Astrocyte (in vitro differentiated cells and primary cell): ENCODE results near the gene IDE. TPM values are rescaled to one million over a fixed set of nuclear protein-coding genes. Genes with fewer than 3 reads are reported as not detected.

Experiments used
- DNase-seq: peaks from one replicate; pipeline ENCODE4 v3.0.0-alpha.2; 2010; ENCODE audit warnings: low read depth
- FAIRE-seq: peaks from 2 replicates; lab custom pipeline; 2011; peaks lifted over from hg19 to GRCh38; lab: Jason Lieb, UNC
- H2AFZ ChIP-seq: 2 replicates; pipeline ENCODE4 v1.6.0; 2012; ENCODE audit warnings: low read depth, low read length, inconsistent platforms
- H3K27ac ChIP-seq: 2 replicates; pipeline ENCODE4 v1.5.1; 2011; ENCODE audit warnings: low read depth, low read length, inconsistent platforms
- H3K27me3 ChIP-seq: 2 replicates; pipeline ENCODE4 v1.6.0; 2011; ENCODE audit warnings: low read length, inconsistent platforms; ENCODE audit not compliant: insufficient read depth
- H3K36me3 ChIP-seq: 2 replicates; pipeline ENCODE4 v1.5.1; 2011; ENCODE audit warnings: low read length, inconsistent platforms; ENCODE audit not compliant: insufficient read depth
- H3K4me1 ChIP-seq: 2 replicates; pipeline ENCODE4 v1.5.1; 2011; ENCODE audit warnings: low read length, inconsistent platforms; ENCODE audit not compliant: insufficient read depth
- H3K4me2 ChIP-seq: 2 replicates; pipeline ENCODE4 v1.6.0; 2012; ENCODE audit warnings: low read length, inconsistent platforms
- H3K4me3 ChIP-seq: 2 replicates; pipeline ENCODE4 v1.5.1; 2011; ENCODE audit warnings: low read depth, mild to moderate bottlenecking, low read length, inconsistent platforms; ENCODE audit not compliant: insufficient read depth
- H3K79me2 ChIP-seq: 2 replicates; pipeline ENCODE4 v1.6.0; 2012; ENCODE audit warnings: mild to moderate bottlenecking, low read length, inconsistent platforms; ENCODE audit not compliant: insufficient read depth
- H3K9ac ChIP-seq: 2 replicates; pipeline ENCODE4 v1.6.0; 2012; ENCODE audit warnings: mild to moderate bottlenecking, low read length, inconsistent platforms
- H3K9me3 ChIP-seq: 2 replicates; pipeline ENCODE4 v1.5.1; 2012; ENCODE audit warnings: low read depth, mild to moderate bottlenecking, low read length, inconsistent platforms; ENCODE audit not compliant: insufficient read depth
- H4K20me1 ChIP-seq: 2 replicates; pipeline ENCODE4 v1.6.0; 2012; ENCODE audit warnings: low read length, inconsistent platforms; ENCODE audit not compliant: insufficient read depth
- H3K27ac Mint-ChIP-seq: one replicate; pipeline ENCODE4 v1.8.0; 2021; ENCODE audit warnings: mild to moderate bottlenecking, mixed read lengths; ENCODE audit not compliant: unreplicated experiment
- H3K27me3 Mint-ChIP-seq: one replicate; pipeline ENCODE4 v1.8.0; 2021; ENCODE audit warnings: low read depth, mixed read lengths; ENCODE audit not compliant: unreplicated experiment
- H3K36me3 Mint-ChIP-seq: one replicate; pipeline ENCODE4 v1.8.0; 2021; ENCODE audit warnings: low read depth, mixed read lengths; ENCODE audit not compliant: unreplicated experiment
- H3K4me1 Mint-ChIP-seq: one replicate; pipeline ENCODE4 v1.8.0; 2021; ENCODE audit warnings: low read depth, mixed read lengths; ENCODE audit not compliant: unreplicated experiment
- H3K4me3 Mint-ChIP-seq: one replicate; pipeline ENCODE4 v1.8.0; 2021; ENCODE audit warnings: mild to moderate bottlenecking, moderate library complexity, mixed read lengths; ENCODE audit not compliant: unreplicated experiment
- H3K9me3 Mint-ChIP-seq: one replicate; pipeline ENCODE4 v1.8.0; 2021; ENCODE audit warnings: mild to moderate bottlenecking, mixed read lengths; ENCODE audit not compliant: unreplicated experiment
- CTCF ChIP-seq: IDR thresholded peaks from 2 replicates; pipeline ENCODE4 v1.5.1; 2011; ENCODE audit warnings: low read depth, mild to moderate bottlenecking, inconsistent platforms, low read length, moderate library complexity; ENCODE audit not compliant: insufficient read depth
- EZH2 ChIP-seq: IDR thresholded peaks from 2 replicates; pipeline ENCODE4 v1.6.1; 2012; ENCODE audit warnings: mild to moderate bottlenecking, low read length, inconsistent platforms; ENCODE audit not compliant: insufficient read depth
- total RNA-seq: library from RNA; stranded (reverse); gene quantifications from 2 replicates; pipeline ENCODE4 v1.2.1, GENCODE V29; 2021

IDE gene
- total RNA-seq, 1 donor from 2014 or later: 35.9 TPM

GRCh38 chr10:92567952-92568600, 5.8 kb downstream of the IDE start:
- Histone ChIP-seq H3K4me2 (no peak overlapping the region), H3K9ac (no peak overlapping the region), H3K4me1 (peaks cover 28% of the 10 kb centered on the region), H3K36me3 (peaks cover 5% of the 10 kb centered on the region), H3K9me3 (no peaks in the 10 kb centered on the region), H4K20me1 (peaks cover 59% of the 10 kb centered on the region), H3K27ac (no peak overlapping the region), H3K79me2 (peaks cover 58% of the 10 kb centered on the region), H3K27me3 (no peaks in the 10 kb centered on the region), H3K4me3 (no peak overlapping the region), H2AFZ (no peak overlapping the region)
- Mint-ChIP-seq H3K4me3 (no peak overlapping the region), H3K27me3 (no peaks in the 10 kb centered on the region), H3K4me1 (peaks cover 20% of the 10 kb centered on the region), H3K9me3 (no peaks in the 10 kb centered on the region), H3K27ac (no peak overlapping the region), H3K36me3 (peaks cover 7% of the 10 kb centered on the region)
- peak; percentile 43 for FAIRE-seq
- peak; percentile 69 for DNase-seq
- no peak for TF ChIP-seq EZH2
- TF ChIP-seq CTCF: no peak

- peaks cover 3% of the 10 kb centered on the region for H3K36me3 ChIP-seq
- Mint-ChIP-seq H3K9me3 (no peaks in the 10 kb centered on the region), H3K27me3 (no peaks in the 10 kb centered on the region), H3K36me3 (peaks cover 25% of the 10 kb centered on the region), H3K27ac (no peak overlapping the region), H3K4me1 (no peaks in the 10 kb centered on the region), H3K4me3 (no peak overlapping the region)
- FAIRE-seq: no peak
- no peak for DNase-seq
- peaks cover 20% of the 10 kb centered on the region for H4K20me1 ChIP-seq
- no peak overlapping the region for H3K9ac ChIP-seq
- no peak overlapping the region for H3K27ac ChIP-seq
- H3K79me2 ChIP-seq: peaks cover 35% of the 10 kb centered on the region
- H3K4me3 ChIP-seq: no peak overlapping the region
- TF ChIP-seq CTCF (no peak), EZH2 (no peak)
- no peaks in the 10 kb centered on the region for H3K4me1 ChIP-seq
- H2AFZ ChIP-seq: no peak overlapping the region
- H3K27me3 ChIP-seq: no peaks in the 10 kb centered on the region
- H3K9me3 ChIP-seq: peaks cover 3% of the 10 kb centered on the region
- no peak overlapping the region for H3K4me2 ChIP-seq
These were observed 11.5 kb downstream of the IDE start for GRCh38 chr10:92562424-92562823.

GRCh38 chr10:92559046-92559445, 14.8 kb downstream of the IDE start:
- Histone ChIP-seq H3K27ac (no peak overlapping the region), H3K27me3 (no peaks in the 10 kb centered on the region), H4K20me1 (peaks cover 5% of the 10 kb centered on the region), H3K9ac (no peak overlapping the region), H3K4me3 (no peak overlapping the region), H3K4me2 (no peak overlapping the region), H2AFZ (no peak overlapping the region), H3K9me3 (peaks cover 6% of the 10 kb centered on the region), H3K36me3 (peaks cover 3% of the 10 kb centered on the region), H3K4me1 (no peaks in the 10 kb centered on the region), H3K79me2 (peaks cover 17% of the 10 kb centered on the region)
- Mint-ChIP-seq H3K27me3 (no peaks in the 10 kb centered on the region), H3K27ac (no peak overlapping the region), H3K4me1 (no peaks in the 10 kb centered on the region), H3K9me3 (peaks cover 7% of the 10 kb centered on the region), H3K4me3 (no peak overlapping the region), H3K36me3 (peaks cover 36% of the 10 kb centered on the region)
- TF ChIP-seq EZH2 (no peak), CTCF (no peak)
- FAIRE-seq: no peak
- DNase-seq: no peak
